Lung (tissue), 12 donors: ENCODE data around the gene ZBTB32. TPM values are rescaled to one million over a fixed set of nuclear protein-coding genes. Genes with fewer than 3 reads are reported as not detected.

ENCODE experiments used
- ATAC-seq: fragments of 200-7000 bp; cut with Tn5 transposase; one replicate; pipeline ENCODE4 v1.9.1; 2020; ENCODE audit warnings: moderate number of reproducible peaks; ENCODE audit not compliant: insufficient read depth, low FRiP score
- DNase-seq, 3 donors: peaks; one replicate each; pipeline ENCODE4 v3.0.0-alpha.2; 2013 to 2017
- H3K27ac ChIP-seq, 2 donors: one replicate each; pipeline ENCODE4 v1.5.1; 2013; ENCODE audit warnings: mild to moderate bottlenecking in 2 of 2, moderate library complexity in 2 of 2, control low read depth in 1 of 2, inconsistent platforms in 1 of 2, low read depth in 1 of 2, low read length in 1 of 2
- H3K27me3 ChIP-seq, 3 donors: one replicate each; pipeline ENCODE4 v1.5.1; 2013; ENCODE audit warnings: low read length in 2 of 3; ENCODE audit not compliant: control insufficient read depth in 3 of 3, insufficient read depth in 3 of 3
- H3K36me3 ChIP-seq, 4 donors: one replicate each; pipeline ENCODE4 v1.5.1; 2013; ENCODE audit warnings: low read length in 4 of 4, mild to moderate bottlenecking in 1 of 4, moderate library complexity in 1 of 4; ENCODE audit not compliant: control insufficient read depth in 4 of 4, insufficient read depth in 4 of 4
- H3K4me1 ChIP-seq, 5 donors: one replicate each; pipeline ENCODE4 v1.5.1; 2013; ENCODE audit warnings: low read length in 5 of 5, mild to moderate bottlenecking in 2 of 5, moderate library complexity in 1 of 5; ENCODE audit not compliant: control insufficient read depth in 5 of 5, insufficient read depth in 5 of 5
- H3K4me3 ChIP-seq: one replicate; pipeline ENCODE4 v1.5.1; 2013; ENCODE audit warnings: mild to moderate bottlenecking, control low read depth, moderate library complexity
- H3K9ac ChIP-seq, 2 donors: one replicate each; pipeline ENCODE4 v1.5.1; 2013; ENCODE audit warnings: low read length in 2 of 2, control low read depth in 1 of 2; ENCODE audit not compliant: insufficient read depth in 1 of 2
- H3K9me3 ChIP-seq, 4 donors: one replicate each; pipeline ENCODE4 v1.5.1; 2013; ENCODE audit warnings: low read length in 3 of 4, mild to moderate bottlenecking in 1 of 4, moderate library complexity in 1 of 4; ENCODE audit not compliant: control insufficient read depth in 4 of 4, insufficient read depth in 3 of 4
- WGBS, 2 donors: extraction: QIAGEN DNeasy Blood & Tissue Kit; methylation state at CpG; one replicate each; pipeline ENCODE4 v1.1.7; 2013; 5-methylcytosine and 5-hydroxymethylcytosine counted together
- polyA plus RNA-seq, 2 donors: library from polyadenylated mRNA; stranded (reverse); fragments of 200-250 nt; gene quantifications; one replicate each; pipeline ENCODE4 v1.2.1, GENCODE V29; 2013
- total RNA-seq, 2 donors: library from RNA; depleted of rRNA in 1 of 2; stranded (reverse); fragments of >200 nt in 1 of 2; gene quantifications; one replicate each; pipeline ENCODE4 v1.2.1, GENCODE V29; 2014 to 2021
- TF ChIP-seq, protein P1 (sequence below): IDR thresholded peaks from 2 replicates; pipeline ENCODE4 v1.5.1; 2012; ENCODE audit warnings: mild to moderate bottlenecking; ENCODE audit errors: control extremely low read depth, extremely low read depth
- donor health status: control.
- donor health status: control.
- donor health status: Bipolar disorder and iron deficiency.
- donor health status: healthy.
- donor health status: DM: yes; HTN: yes; CAD: no.

Gene ZBTB32
- total and polyA plus RNA-seq, 4 donors, result 0.22 to 0.63 (median 0.39) TPM

DNA sequence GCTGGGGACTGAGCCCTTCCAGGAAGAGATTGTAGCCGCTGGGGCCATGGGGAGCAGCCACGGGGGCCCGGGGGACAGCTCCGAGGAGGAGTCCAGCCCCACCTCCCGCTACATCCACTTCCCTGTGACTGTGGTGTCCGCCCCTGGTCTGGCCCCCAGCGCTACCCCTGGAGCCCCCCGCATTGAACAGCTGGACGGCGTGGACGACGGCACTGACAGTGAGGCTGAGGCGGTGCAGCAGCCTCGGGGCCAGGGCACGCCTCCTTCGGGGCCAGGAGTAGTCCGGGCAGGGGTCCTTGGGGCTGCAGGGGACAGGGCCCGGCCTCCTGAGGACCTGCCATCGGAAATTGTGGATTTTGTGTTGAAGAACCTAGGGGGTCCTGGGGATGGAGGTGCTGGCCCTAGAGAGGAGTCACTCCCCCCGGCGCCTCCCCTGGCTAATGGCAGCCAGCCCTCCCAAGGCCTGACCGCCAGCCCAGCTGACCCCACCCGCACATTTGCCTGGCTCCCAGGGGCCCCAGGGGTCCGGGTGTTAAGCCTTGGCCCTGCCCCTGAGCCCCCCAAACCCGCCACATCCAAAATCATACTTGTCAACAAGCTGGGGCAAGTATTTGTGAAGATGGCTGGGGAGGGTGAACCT is 28.3 kb downstream of the ZBTB32 start:
- WGBS, 2 donors, result 92 to 93% methylated on average over 25 of the region's 25 CpGs
- no peak overlapping the region for H3K4me3 ChIP-seq
- no peaks in the 10 kb centered on the region for H3K27me3 ChIP-seq
- H3K4me1 ChIP-seq, result no peaks in the 10 kb centered on the region
- no peak overlapping the region for H3K9ac ChIP-seq
- peaks cover 5 to 82% (median 34%) of the 10 kb centered on the region in 4 donors for H3K36me3 ChIP-seq
- no peak overlapping the region for H3K27ac ChIP-seq
- H3K9me3 ChIP-seq, result no peaks in the 10 kb centered on the region
- no peak for DNase-seq
- TF ChIP-seq, protein P1, sequence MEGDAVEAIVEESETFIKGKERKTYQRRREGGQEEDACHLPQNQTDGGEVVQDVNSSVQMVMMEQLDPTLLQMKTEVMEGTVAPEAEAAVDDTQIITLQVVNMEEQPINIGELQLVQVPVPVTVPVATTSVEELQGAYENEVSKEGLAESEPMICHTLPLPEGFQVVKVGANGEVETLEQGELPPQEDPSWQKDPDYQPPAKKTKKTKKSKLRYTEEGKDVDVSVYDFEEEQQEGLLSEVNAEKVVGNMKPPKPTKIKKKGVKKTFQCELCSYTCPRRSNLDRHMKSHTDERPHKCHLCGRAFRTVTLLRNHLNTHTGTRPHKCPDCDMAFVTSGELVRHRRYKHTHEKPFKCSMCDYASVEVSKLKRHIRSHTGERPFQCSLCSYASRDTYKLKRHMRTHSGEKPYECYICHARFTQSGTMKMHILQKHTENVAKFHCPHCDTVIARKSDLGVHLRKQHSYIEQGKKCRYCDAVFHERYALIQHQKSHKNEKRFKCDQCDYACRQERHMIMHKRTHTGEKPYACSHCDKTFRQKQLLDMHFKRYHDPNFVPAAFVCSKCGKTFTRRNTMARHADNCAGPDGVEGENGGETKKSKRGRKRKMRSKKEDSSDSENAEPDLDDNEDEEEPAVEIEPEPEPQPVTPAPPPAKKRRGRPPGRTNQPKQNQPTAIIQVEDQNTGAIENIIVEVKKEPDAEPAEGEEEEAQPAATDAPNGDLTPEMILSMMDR, result no peak
- no peak for ATAC-seq

DNA sequence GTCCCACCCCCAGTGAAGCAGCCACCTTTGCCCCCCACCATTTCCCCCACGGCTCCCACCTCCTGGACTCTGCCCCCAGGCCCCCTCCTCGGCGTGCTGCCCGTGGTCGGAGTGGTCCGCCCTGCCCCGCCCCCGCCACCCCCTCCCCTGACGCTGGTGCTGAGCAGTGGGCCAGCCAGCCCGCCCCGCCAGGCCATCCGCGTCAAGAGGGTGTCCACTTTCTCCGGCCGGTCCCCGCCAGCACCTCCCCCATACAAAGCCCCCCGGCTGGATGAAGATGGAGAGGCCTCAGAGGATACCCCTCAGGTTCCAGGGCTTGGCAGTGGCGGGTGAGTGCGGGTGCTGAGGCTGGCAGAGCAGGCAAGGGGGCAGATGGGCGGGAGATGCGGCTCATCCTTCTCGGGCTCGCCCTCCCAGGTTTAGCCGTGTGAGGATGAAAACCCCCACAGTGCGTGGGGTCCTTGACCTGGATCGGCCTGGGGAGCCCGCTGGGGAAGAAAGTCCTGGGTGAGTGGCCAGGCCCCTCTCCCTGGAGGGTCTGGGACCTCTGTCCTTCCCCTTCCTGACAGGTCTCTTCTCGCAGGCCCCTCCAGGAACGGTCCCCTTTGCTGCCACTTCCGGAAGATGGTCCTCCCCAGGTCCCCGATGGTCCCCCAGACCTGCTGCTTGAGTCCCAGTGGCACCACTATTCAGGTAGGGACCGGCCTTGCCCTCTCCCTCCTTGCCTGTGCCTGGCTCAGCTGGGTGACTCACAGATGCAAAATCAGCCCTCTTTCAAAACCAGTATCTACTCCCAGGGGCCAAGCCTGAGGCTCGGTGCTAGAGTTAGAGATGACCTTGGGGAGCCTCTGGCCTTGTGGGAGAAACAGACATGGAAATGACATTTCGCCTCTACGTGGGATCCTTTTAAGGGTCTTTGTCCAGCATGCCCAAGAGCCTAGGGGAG is 29.1 kb downstream of the ZBTB32 start:
- WGBS, 2 donors, result 94 to 97% methylated on average over 35 of the region's 35 CpGs
- Histone ChIP-seq H3K4me1 (no peaks in the 10 kb centered on the region), H3K27me3 (no peaks in the 10 kb centered on the region), H3K4me3 (no peak overlapping the region), H3K9ac (no peak overlapping the region), H3K27ac (no peak overlapping the region), H3K9me3 (no peaks in the 10 kb centered on the region), H3K36me3 (peaks cover 7 to 82% (median 37%) of the 10 kb centered on the region in 4 donors)
- TF ChIP-seq, protein P1, result no peak
- no peak for ATAC-seq
- DNase-seq, result no peak

DNA sequence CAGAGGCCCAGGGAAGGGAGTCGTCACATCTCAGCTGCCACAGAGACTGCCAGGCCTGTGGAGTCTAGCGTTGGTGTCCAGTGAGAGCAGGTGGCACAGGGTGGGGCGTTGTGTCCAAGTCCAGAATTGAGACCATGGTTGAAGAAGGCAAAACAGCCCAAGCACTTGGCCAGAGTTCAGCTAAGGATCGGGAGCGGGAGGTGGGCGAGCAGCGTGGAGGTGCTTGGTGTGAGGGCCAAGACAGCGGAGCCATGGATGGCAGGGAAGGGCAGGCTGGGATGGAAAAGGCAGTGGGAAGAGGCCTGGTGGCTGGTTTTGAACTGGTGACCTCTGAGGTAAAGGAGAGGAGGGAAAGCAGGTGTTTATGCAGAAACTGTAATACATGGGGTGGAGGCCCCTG is 29.9 kb downstream of the ZBTB32 start:
- TF ChIP-seq, protein P1, result no peak
- no peak overlapping the region for H3K9ac ChIP-seq
- no peaks in the 10 kb centered on the region for H3K27me3 ChIP-seq
- DNase-seq (no peak), ATAC-seq (no peak)
- no peaks in the 10 kb centered on the region for H3K4me1 ChIP-seq
- no peak overlapping the region for H3K4me3 ChIP-seq
- peaks cover 8 to 78% (median 32%) of the 10 kb centered on the region in 4 donors for H3K36me3 ChIP-seq
- WGBS, 2 donors, result 95 to 98% methylated on average over 8 of the region's 8 CpGs
- H3K27ac ChIP-seq, result no peak overlapping the region
- H3K9me3 ChIP-seq, result no peaks in the 10 kb centered on the region
